Prostate gland (tissue), 2 donors: Measurements from ENCODE around the gene NOX5. TPM values are rescaled to one million over a fixed set of nuclear protein-coding genes. Genes with fewer than 3 reads are reported as not detected.

Experiments
- DNase-seq: peaks from one replicate; pipeline ENCODE4 v3.0.0-alpha.2; 2019; ENCODE audit warnings: low spot score
- H3K27ac ChIP-seq, 2 donors: fragments of 200-600 bp; sonication (generic); 2 replicates each; pipeline ENCODE4 v1.5.1; 2017 to 2019
- H3K27me3 ChIP-seq: fragments of 200-600 bp; sonication (generic); replicated peaks from 2 replicates; pipeline ENCODE4 v1.5.1; 2019; ENCODE audit not compliant: insufficient read depth
- H3K36me3 ChIP-seq, 2 donors: fragments of 200-600 bp; sonication (generic); 1 replicate in 1 of 2; 2 replicates in 1 of 2; pipeline versions ENCODE4 v1.5.1 to v1.8.1; 2017 to 2019
- H3K4me1 ChIP-seq: fragments of 200-600 bp; sonication (generic); replicated peaks from 2 replicates; pipeline ENCODE4 v1.5.1; 2019
- H3K4me3 ChIP-seq, 2 donors: fragments of 200-600 bp; sonication (generic); 2 replicates each; pipeline ENCODE4 v1.5.1; 2017 to 2019
- H3K9me3 ChIP-seq: fragments of 200-600 bp; sonication (generic); 2 replicates; pipeline ENCODE4 v1.5.1; 2017
- CTCF ChIP-seq, 4 experiments: fragments of 200-600 bp in 2 of 4; fragments of 450-650 bp in 2 of 4; sonication (generic) in 2 of 4; IDR thresholded peaks; 1 replicate in 3 of 4; 2 replicates in 1 of 4; pipeline ENCODE4 v1.5.1; 2016 to 2019; ENCODE audit warnings: antibody characterized with exemption in 4 of 4, mild to moderate bottlenecking in 2 of 4, moderate library complexity in 2 of 4
- POLR2A ChIP-seq: fragments of 450-650 bp; IDR thresholded peaks from one replicate; pipeline ENCODE4 v1.6.1; 2016; ENCODE audit warnings: antibody characterized with exemption, mild to moderate bottlenecking
- POLR2AphosphoS5 ChIP-seq: sonication (generic); formaldehyde crosslinking; IDR thresholded peaks from one replicate; pipeline ENCODE4 v1.6.1; 2017; ENCODE audit warnings: antibody characterized with exemption
- WGBS: methylation state at CpG from one replicate; pipeline ENCODE4 v1.1.5; 2018; 5-methylcytosine and 5-hydroxymethylcytosine counted together
- intact Hi-C: fragments of 100-400 bp; cut with DNase I; formaldehyde crosslinking; loops from one replicate; pipeline ENCODE4 v1.14.2; 2022
- total RNA-seq, 2 donors: library from RNA; depleted of rRNA; stranded (reverse); fragments of >200 nt; gene quantifications; one replicate each; pipeline ENCODE4 v1.1.0, GENCODE V29; 2016

The NOX5 gene
- total RNA-seq, 2 donors from 2014 or later, result 0.05 to 5.8 TPM

- TF ChIP-seq POLR2A (no peak), POLR2AphosphoS5 (no peak), CTCF (IDR thresholded peaks at IDR 0.05) (no peak)
- H3K27ac ChIP-seq, result no peak overlapping the region
- DNase-seq, result no peak
- no peak overlapping the region for H3K4me3 ChIP-seq
- no peaks in the 10 kb centered on the region for H3K27me3 ChIP-seq
- H3K36me3 ChIP-seq, result no peaks in the 10 kb centered on the region
- no peaks in the 10 kb centered on the region for H3K4me1 ChIP-seq
- no peaks in the 10 kb centered on the region for H3K9me3 ChIP-seq
- intact Hi-C loops, result no loop called here
- WGBS, result 74% methylated on average over 5 of the region's 5 CpGs
Measured at GRCh38 chr15:68990992-68991500, 23.4 kb upstream of the NOX5 start.

DNA sequence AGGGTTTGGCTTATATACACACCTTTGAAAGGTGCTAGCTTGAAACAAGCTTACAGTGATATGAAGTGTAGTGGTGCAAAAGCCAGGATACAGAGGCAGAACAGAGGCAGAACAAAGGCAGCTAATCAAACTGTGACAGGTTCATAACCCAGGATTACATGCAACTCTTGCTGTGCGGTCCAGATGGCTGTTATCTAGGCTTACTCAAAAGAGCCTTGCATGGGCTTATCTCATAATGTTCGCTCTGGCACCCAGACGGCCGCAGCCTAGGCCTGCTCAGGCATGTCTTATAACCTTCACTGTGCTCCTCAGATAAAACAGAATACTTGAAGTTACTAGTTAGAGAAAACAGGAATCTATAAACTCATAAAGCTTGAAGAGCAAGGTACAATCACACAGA is 22.8 kb upstream of the NOX5 start:
- intact Hi-C loops, result no loop called here
- Histone ChIP-seq H3K27ac (no peak overlapping the region), H3K4me1 (no peaks in the 10 kb centered on the region), H3K27me3 (no peaks in the 10 kb centered on the region), H3K36me3 (no peaks in the 10 kb centered on the region), H3K4me3 (no peak overlapping the region), H3K9me3 (no peaks in the 10 kb centered on the region)
- TF ChIP-seq CTCF (IDR thresholded peaks at IDR 0.05) (no peak), POLR2A (no peak), POLR2AphosphoS5 (no peak)
- 60% methylated on average over 4 of the region's 4 CpGs for WGBS
- DNase-seq, result peak; percentile 24

GRCh38 chr15:68992696-68993095 is 21.8 kb upstream of the NOX5 start:
- Histone ChIP-seq H3K27me3 (no peaks in the 10 kb centered on the region), H3K9me3 (no peaks in the 10 kb centered on the region), H3K36me3 (no peaks in the 10 kb centered on the region), H3K4me1 (no peaks in the 10 kb centered on the region), H3K27ac (no peak overlapping the region), H3K4me3 (no peak overlapping the region)
- TF ChIP-seq CTCF (IDR thresholded peaks at IDR 0.05), result no peak
- intact Hi-C loops, result no loop called here
- 100% methylated on average over 6 of the region's 6 CpGs for WGBS
- no peak for DNase-seq

- WGBS, result 96% methylated on average over 6 of the region's 6 CpGs
- Histone ChIP-seq H3K4me3 (no peak overlapping the region), H3K27me3 (no peaks in the 10 kb centered on the region), H3K36me3 (no peaks in the 10 kb centered on the region), H3K27ac (no peak overlapping the region), H3K4me1 (no peaks in the 10 kb centered on the region), H3K9me3 (no peaks in the 10 kb centered on the region)
- no peak for DNase-seq
- TF ChIP-seq CTCF (IDR thresholded peaks at IDR 0.05) (no peak), POLR2AphosphoS5 (no peak), POLR2A (no peak)
- intact Hi-C loops, result no loop called here
Measured at GRCh38 chr15:68993276-68993675, 21.2 kb upstream of the NOX5 start.

GRCh38 chr15:68994149-68994548 is 20.3 kb upstream of the NOX5 start:
- TF ChIP-seq POLR2A (no peak), CTCF (IDR thresholded peaks at IDR 0.05) (no peak)
- Histone ChIP-seq H3K4me1 (no peaks in the 10 kb centered on the region), H3K27me3 (no peaks in the 10 kb centered on the region), H3K9me3 (no peaks in the 10 kb centered on the region), H3K27ac (no peak overlapping the region), H3K36me3 (no peaks in the 10 kb centered on the region), H3K4me3 (no peak overlapping the region)
- WGBS, result 55% methylated on average over 2 of the region's 2 CpGs
- DNase-seq, result no peak
- intact Hi-C loops, result no loop called here
